ENCODE results near the gene BOLA3.
"Not testable (repeated sequence)": the region's sequence is repeated elsewhere in the genome, so short reads cannot be mapped to it uniquely, and the experiment has no call there.

BOLA3 gene

GRCh38 chr2:74148457-74149246 lies 940 bp upstream of the BOLA3 start:
- no peak for DNase-seq

GRCh38 chr2:74146929-74147726 lies 584 bp downstream of the BOLA3 start:
- DNase-seq: no peak

- no peak for DNase-seq
Observed at GRCh38 chr2:74142340-74142739, 5.4 kb downstream of the BOLA3 start.

- no peak for DNase-seq
Observed at GRCh38 chr2:74138600-74139323, 8.9 kb downstream of the BOLA3 start.

GRCh38 chr2:74137651-74138599 lies 9.8 kb downstream of the BOLA3 start:
- DNase-seq: no peak

- DNase-seq: no peak
Observed at GRCh38 chr2:74131901-74132300, 15.8 kb downstream of the BOLA3 start.

- DNase-seq: no peak
Observed at GRCh38 chr2:74130211-74130995, 17.3 kb downstream of the BOLA3 start.

- DNase-seq: no peak
Observed at GRCh38 chr2:74128206-74128605, 19.5 kb downstream of the BOLA3 start.

- DNase-seq: not testable (repeated sequence)
Observed at GRCh38 chr2:74123955-74124354, 23.8 kb downstream of the BOLA3 start.

GRCh38 chr2:74121846-74122245 lies 25.9 kb downstream of the BOLA3 start:
- not testable (repeated sequence) for DNase-seq

GRCh38 chr2:74119912-74120825 lies 27.5 kb downstream of the BOLA3 start:
- peak; percentile 77 for DNase-seq

- DNase-seq: no peak
Observed at GRCh38 chr2:74119339-74119738, 28.4 kb downstream of the BOLA3 start.

GRCh38 chr2:74111380-74111779 lies 36.3 kb downstream of the BOLA3 start:
- DNase-seq: no peak

- no peak for DNase-seq
Observed at GRCh38 chr2:74110537-74110936, 37.2 kb downstream of the BOLA3 start.

- no peak for DNase-seq
Observed at GRCh38 chr2:74109551-74109950, 38.2 kb downstream of the BOLA3 start.

- DNase-seq: no peak
Observed at GRCh38 chr2:74107071-74107470, 40.6 kb downstream of the BOLA3 start.

GRCh38 chr2:74105413-74105812 lies 42.3 kb downstream of the BOLA3 start:
- no peak for DNase-seq

- DNase-seq: no peak
Observed at GRCh38 chr2:74104839-74105238, 42.9 kb downstream of the BOLA3 start.

- DNase-seq: no peak
Observed at GRCh38 chr2:74103763-74104162, 43.9 kb downstream of the BOLA3 start.

GRCh38 chr2:74102516-74102915 lies 45.2 kb downstream of the BOLA3 start:
- no peak for DNase-seq

Measured in activated CD4-positive, alpha-beta T cell treated with anti-CD3 and anti-CD28 coated beads, Interleukin-2, amount 50 U/mL, for 4 hours (primary cell).